PFSK-1 (cell line): ENCODE results near the gene DNAJA2.

Experiments used
- FOXP2 ChIP-seq: optimal IDR thresholded peaks from 2 replicates; pipeline ENCODE3; 2011; ENCODE audit warnings: borderline replicate concordance, control low read depth, inconsistent platforms; ENCODE audit not compliant: insufficient read depth; ENCODE audit errors: extremely low read length, extremely low read depth
- POLR2AphosphoS5 ChIP-seq: IDR thresholded peaks from 2 replicates; pipeline ENCODE4 v1.6.1; 2012; ENCODE audit warnings: low read depth, mild to moderate bottlenecking, control low read depth, low read length, moderate library complexity
- TAF1 ChIP-seq: IDR thresholded peaks from 2 replicates; pipeline ENCODE4 v1.6.1; 2012; ENCODE audit warnings: low read length, control low read depth, borderline replicate concordance; ENCODE audit not compliant: insufficient read depth
- TF ChIP-seq, protein P1 (sequence below), 2 experiments: IDR thresholded peaks; 2 replicates each; pipeline versions ENCODE4 v1.6.1 to v1.8.0; 2011 to 2012; ENCODE audit warnings: low read depth in 2 of 2, low read length in 2 of 2, control low read depth in 1 of 2, inconsistent platforms in 1 of 2, mild to moderate bottlenecking in 1 of 2, moderate library complexity in 1 of 2; ENCODE audit not compliant: insufficient read depth in 1 of 2

DNA sequence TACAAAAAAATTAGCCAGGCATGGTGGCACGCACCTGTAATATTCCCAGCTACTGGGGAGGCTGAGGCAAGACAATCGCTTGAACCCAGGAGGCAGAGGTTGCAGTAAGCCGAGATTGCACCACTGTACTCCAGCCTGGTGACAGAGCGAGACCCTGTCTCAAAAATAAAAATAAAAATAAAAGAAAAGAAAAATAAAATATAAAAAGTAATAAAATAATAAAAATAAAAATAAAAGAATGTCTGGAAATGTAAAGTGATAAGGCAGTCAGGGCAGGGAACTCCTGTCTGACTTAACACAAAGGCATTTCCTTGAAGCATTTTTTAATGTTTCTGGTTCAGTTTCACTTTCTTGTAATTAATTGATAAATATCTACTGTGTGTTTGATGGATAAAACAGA, 34.7 kb upstream of the DNAJA2 start:
- TF ChIP-seq, protein P1, sequence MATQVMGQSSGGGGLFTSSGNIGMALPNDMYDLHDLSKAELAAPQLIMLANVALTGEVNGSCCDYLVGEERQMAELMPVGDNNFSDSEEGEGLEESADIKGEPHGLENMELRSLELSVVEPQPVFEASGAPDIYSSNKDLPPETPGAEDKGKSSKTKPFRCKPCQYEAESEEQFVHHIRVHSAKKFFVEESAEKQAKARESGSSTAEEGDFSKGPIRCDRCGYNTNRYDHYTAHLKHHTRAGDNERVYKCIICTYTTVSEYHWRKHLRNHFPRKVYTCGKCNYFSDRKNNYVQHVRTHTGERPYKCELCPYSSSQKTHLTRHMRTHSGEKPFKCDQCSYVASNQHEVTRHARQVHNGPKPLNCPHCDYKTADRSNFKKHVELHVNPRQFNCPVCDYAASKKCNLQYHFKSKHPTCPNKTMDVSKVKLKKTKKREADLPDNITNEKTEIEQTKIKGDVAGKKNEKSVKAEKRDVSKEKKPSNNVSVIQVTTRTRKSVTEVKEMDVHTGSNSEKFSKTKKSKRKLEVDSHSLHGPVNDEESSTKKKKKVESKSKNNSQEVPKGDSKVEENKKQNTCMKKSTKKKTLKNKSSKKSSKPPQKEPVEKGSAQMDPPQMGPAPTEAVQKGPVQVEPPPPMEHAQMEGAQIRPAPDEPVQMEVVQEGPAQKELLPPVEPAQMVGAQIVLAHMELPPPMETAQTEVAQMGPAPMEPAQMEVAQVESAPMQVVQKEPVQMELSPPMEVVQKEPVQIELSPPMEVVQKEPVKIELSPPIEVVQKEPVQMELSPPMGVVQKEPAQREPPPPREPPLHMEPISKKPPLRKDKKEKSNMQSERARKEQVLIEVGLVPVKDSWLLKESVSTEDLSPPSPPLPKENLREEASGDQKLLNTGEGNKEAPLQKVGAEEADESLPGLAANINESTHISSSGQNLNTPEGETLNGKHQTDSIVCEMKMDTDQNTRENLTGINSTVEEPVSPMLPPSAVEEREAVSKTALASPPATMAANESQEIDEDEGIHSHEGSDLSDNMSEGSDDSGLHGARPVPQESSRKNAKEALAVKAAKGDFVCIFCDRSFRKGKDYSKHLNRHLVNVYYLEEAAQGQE (IDR thresholded peaks at IDR 0.05; ENCODE audit: insufficient read depth in 1 of 2, low read depth in 2 of 2, low read length in 2 of 2) = no peak
- TF ChIP-seq FOXP2 (no peak), POLR2AphosphoS5 (no peak), TAF1 (no peak)
